MCF 10A (cell line): ENCODE data around the gene CHD3. TPM values are rescaled to one million over a fixed set of nuclear protein-coding genes. Genes with fewer than 3 reads are reported as not detected.
A peak's percentile ranks its signal among the peaks of the same experiment; 100 is the strongest.

Source experiments
- BruUV-seq: library from RNA; stranded (reverse); fragments of 400-500 nt; replicated peaks from 2 replicates; lab custom pipeline; 2021; lab: Mats Ljungman, UMichigan
- CTCF ChIA-PET: fragments of 300-600 bp; sonication (Branson Sonifier 250); formaldehyde crosslinking; extraction: SDS; loops from one replicate; lab custom pipeline; 2021; ENCODE audit warnings: antibody characterized with exemption, inconsistent platforms; lab: Yijun Ruan, JAX
- POLR2A ChIA-PET: fragments of 300-600, 350-650 bp; sonication (Branson Sonifier 250); formaldehyde crosslinking; extraction: SDS; loops from one replicate; lab custom pipeline; 2020; ENCODE audit warnings: antibody characterized with exemption, inconsistent platforms; lab: Yijun Ruan, JAX
- DNase-seq: peaks from one replicate; pipeline ENCODE4 v3.0.0-alpha.2; 2018; ENCODE audit not compliant: unreplicated experiment
- H3K27ac Mint-ChIP-seq: one replicate; pipeline ENCODE4 v1.8.0; 2022; ENCODE audit warnings: mild to moderate bottlenecking, low read depth, mixed read lengths; ENCODE audit not compliant: unreplicated experiment
- H3K27me3 Mint-ChIP-seq: one replicate; pipeline ENCODE4 v1.8.0; 2022; ENCODE audit warnings: mixed read lengths; ENCODE audit not compliant: insufficient read depth, unreplicated experiment
- H3K36me3 Mint-ChIP-seq: one replicate; pipeline ENCODE4 v1.8.0; 2022; ENCODE audit warnings: mild to moderate bottlenecking, moderate library complexity, mixed read lengths; ENCODE audit not compliant: insufficient read depth, unreplicated experiment
- H3K4me1 Mint-ChIP-seq: one replicate; pipeline ENCODE4 v1.8.0; 2022; ENCODE audit warnings: mixed read lengths; ENCODE audit not compliant: insufficient read depth, unreplicated experiment
- H3K4me3 Mint-ChIP-seq: one replicate; pipeline ENCODE4 v1.8.0; 2022; ENCODE audit warnings: mild to moderate bottlenecking, moderate library complexity, mixed read lengths; ENCODE audit not compliant: unreplicated experiment
- H3K9me3 Mint-ChIP-seq: one replicate; pipeline ENCODE4 v1.8.0; 2022; ENCODE audit warnings: mixed read lengths; ENCODE audit not compliant: unreplicated experiment
- CTCF ChIP-seq: fragments of 200-600 bp; IDR thresholded peaks from one replicate; pipeline ENCODE4 v1.8.0; 2022; ENCODE audit warnings: antibody characterized with exemption, mild to moderate bottlenecking; ENCODE audit not compliant: unreplicated experiment
- intact Hi-C: fragments of 100-400 bp; cut with micrococcal nuclease; formaldehyde crosslinking; loops from 2 replicates; pipeline ENCODE4 v1.14.1; 2022
- total RNA-seq: library from RNA; stranded (reverse); gene quantifications from 2 replicates; pipeline ENCODE4 v1.2.3, GENCODE V29; 2022

Gene CHD3
- total RNA-seq, 1 experiment from 2014 or later = 87.1 TPM

GRCh38 chr17:7929158-7930023, 40.8 kb downstream of the CHD3 start, which contains the start of gene KCNAB3:
TSS of gene KCNAB3 (minus strand) at chr17:7929856. CDS start at chr17:7929435, 421 bp downstream.
- TF ChIP-seq CTCF = no peak
- no TSS peak for BruUV-seq
- DNase-seq = no peak
- Mint-ChIP-seq H3K9me3 (no peaks in the 10 kb centered on the region), H3K4me3 (peak within 1 kb of the TSS; percentile 95), H3K27ac (no peak within 1 kb of the TSS), H3K27me3 (no peaks in the 10 kb centered on the region), H3K36me3 (peaks cover under 1% of the 10 kb centered on the region), H3K4me1 (peaks cover 22% of the 10 kb centered on the region)
- intact Hi-C loops = loop anchor here (5.0 kb wide), 2 partner anchors 53 to 113 kb away; no protein-coding TSS in a partner anchor
- CTCF ChIA-PET = interaction anchor here (0.8 kb wide), 1 partner anchor 148 kb away, joined by 3 read pairs; no protein-coding TSS in a partner anchor
- POLR2A ChIA-PET = no interaction called here

GRCh38 chr17:7930841-7931631, 42.4 kb downstream of the CHD3 start:
- Mint-ChIP-seq H3K27ac (peak overlapping the region; percentile 96), H3K36me3 (peaks cover 17% of the 10 kb centered on the region), H3K9me3 (no peaks in the 10 kb centered on the region), H3K4me3 (peak overlapping the region; percentile 95), H3K4me1 (peaks cover 22% of the 10 kb centered on the region), H3K27me3 (no peaks in the 10 kb centered on the region)
- TSS peak; percentile 82 for BruUV-seq
- ChIA-PET CTCF (interaction anchor here (0.6 to 3.4 kb wide), 10 partner anchors 11 to 162 kb away, joined by 3 to 20 read pairs (median 4); no protein-coding TSS in a partner anchor), POLR2A (interaction anchor here (0.6 to 4.0 kb wide), 28 partner anchors 9 to 577 kb away, joined by 3 to 103 read pairs (median 6); partner anchors contain the start of genes ALOXE3, AURKB, CYB5D1 and FXR2)
- intact Hi-C loops = loop anchor here (5.0 kb wide), 2 partner anchors 51 to 111 kb away; no protein-coding TSS in a partner anchor
- TF ChIP-seq CTCF = no peak
- no peak for DNase-seq

GRCh38 chr17:7931709-7932482, 43.3 kb downstream of the CHD3 start, which contains the start of the genes CNTROB and TRAPPC1:
TSS of gene CNTROB (plus strand) at chr17:7932206. CDS start at chr17:7933080, 874 bp downstream.
TSS of gene TRAPPC1 (minus strand) at chr17:7931946. CDS start at chr17:7931829, 117 bp downstream.
- peaks cover 22% of the 10 kb centered on the region for H3K4me1 Mint-ChIP-seq
- H3K9me3 Mint-ChIP-seq = no peaks in the 10 kb centered on the region
- DNase-seq = peak; percentile 98
- H3K27ac Mint-ChIP-seq = peak within 1 kb of the TSS; percentile 96
- H3K4me3 Mint-ChIP-seq = peak within 1 kb of the TSS; percentile 95
- no peak for TF ChIP-seq CTCF
- no peaks in the 10 kb centered on the region for H3K27me3 Mint-ChIP-seq
- peaks cover 21% of the 10 kb centered on the region for H3K36me3 Mint-ChIP-seq
- intact Hi-C loops = loop anchor here (1.0 to 5.0 kb wide), 3 partner anchors 17 to 110 kb away; no protein-coding TSS in a partner anchor
- no TSS peak for BruUV-seq
- ChIA-PET POLR2A (interaction anchor here (0.5 to 4.0 kb wide), 45 partner anchors 9 to 672 kb away, joined by 3 to 103 read pairs (median 4); partner anchors contain the start of genes ALOXE3, AURKB, CHD3 and CYB5D1), CTCF (interaction anchor here (0.6 to 3.4 kb wide), 15 partner anchors 13 to 281 kb away, joined by 3 to 20 read pairs (median 4); partner anchors contain the start of gene CHD3)
